Fibroblast of the aortic adventitia (primary cell): ENCODE results near the gene LYRM4. TPM values are rescaled to one million over a fixed set of nuclear protein-coding genes. Genes with fewer than 3 reads are reported as not detected.

Experiments
- DNase-seq: peaks from one replicate; pipeline ENCODE4 v3.0.0-alpha.2; 2010; ENCODE audit warnings: low read depth
- H3K4me3 ChIP-seq: 2 replicates; pipeline ENCODE4 v1.5.1; 2011; ENCODE audit warnings: low read depth, mild to moderate bottlenecking, control low read depth, low read length, moderate library complexity
- total RNA-seq: library from RNA; depleted of rRNA; stranded (reverse); fragments of >200 nt; gene quantifications from 2 replicates; pipeline ENCODE4 v1.2.3, GENCODE V29; 2012; ENCODE audit warnings: low replicate concordance
- TF ChIP-seq, protein P1 (sequence below): IDR thresholded peaks from 2 replicates; pipeline ENCODE4 v1.5.1; 2011; ENCODE audit warnings: mild to moderate bottlenecking, low read length, control low read depth, inconsistent platforms; ENCODE audit not compliant: insufficient read depth

Gene LYRM4
- total RNA-seq, 1 donor: 21.2 TPM

GRCh38 chr6:5174756-5175549 lies 85.8 kb downstream of the LYRM4 start:
- TF ChIP-seq, protein P1, sequence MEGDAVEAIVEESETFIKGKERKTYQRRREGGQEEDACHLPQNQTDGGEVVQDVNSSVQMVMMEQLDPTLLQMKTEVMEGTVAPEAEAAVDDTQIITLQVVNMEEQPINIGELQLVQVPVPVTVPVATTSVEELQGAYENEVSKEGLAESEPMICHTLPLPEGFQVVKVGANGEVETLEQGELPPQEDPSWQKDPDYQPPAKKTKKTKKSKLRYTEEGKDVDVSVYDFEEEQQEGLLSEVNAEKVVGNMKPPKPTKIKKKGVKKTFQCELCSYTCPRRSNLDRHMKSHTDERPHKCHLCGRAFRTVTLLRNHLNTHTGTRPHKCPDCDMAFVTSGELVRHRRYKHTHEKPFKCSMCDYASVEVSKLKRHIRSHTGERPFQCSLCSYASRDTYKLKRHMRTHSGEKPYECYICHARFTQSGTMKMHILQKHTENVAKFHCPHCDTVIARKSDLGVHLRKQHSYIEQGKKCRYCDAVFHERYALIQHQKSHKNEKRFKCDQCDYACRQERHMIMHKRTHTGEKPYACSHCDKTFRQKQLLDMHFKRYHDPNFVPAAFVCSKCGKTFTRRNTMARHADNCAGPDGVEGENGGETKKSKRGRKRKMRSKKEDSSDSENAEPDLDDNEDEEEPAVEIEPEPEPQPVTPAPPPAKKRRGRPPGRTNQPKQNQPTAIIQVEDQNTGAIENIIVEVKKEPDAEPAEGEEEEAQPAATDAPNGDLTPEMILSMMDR: peak; percentile 11
- DNase-seq: no peak
- H3K4me3 ChIP-seq: no peak overlapping the region

GRCh38 chr6:5174244-5174643 lies 86.5 kb downstream of the LYRM4 start:
- no peak for DNase-seq
- TF ChIP-seq, protein P1: no peak
- no peak overlapping the region for H3K4me3 ChIP-seq

- H3K4me3 ChIP-seq: no peak overlapping the region
- no peak for DNase-seq
- TF ChIP-seq, protein P1: no peak
Observed at GRCh38 chr6:5173810-5174209, 86.9 kb downstream of the LYRM4 start.

- DNase-seq: no peak
- H3K4me3 ChIP-seq: no peak overlapping the region
- TF ChIP-seq, protein P1: no peak
Observed at GRCh38 chr6:5172897-5173474, 87.8 kb downstream of the LYRM4 start.

DNA sequence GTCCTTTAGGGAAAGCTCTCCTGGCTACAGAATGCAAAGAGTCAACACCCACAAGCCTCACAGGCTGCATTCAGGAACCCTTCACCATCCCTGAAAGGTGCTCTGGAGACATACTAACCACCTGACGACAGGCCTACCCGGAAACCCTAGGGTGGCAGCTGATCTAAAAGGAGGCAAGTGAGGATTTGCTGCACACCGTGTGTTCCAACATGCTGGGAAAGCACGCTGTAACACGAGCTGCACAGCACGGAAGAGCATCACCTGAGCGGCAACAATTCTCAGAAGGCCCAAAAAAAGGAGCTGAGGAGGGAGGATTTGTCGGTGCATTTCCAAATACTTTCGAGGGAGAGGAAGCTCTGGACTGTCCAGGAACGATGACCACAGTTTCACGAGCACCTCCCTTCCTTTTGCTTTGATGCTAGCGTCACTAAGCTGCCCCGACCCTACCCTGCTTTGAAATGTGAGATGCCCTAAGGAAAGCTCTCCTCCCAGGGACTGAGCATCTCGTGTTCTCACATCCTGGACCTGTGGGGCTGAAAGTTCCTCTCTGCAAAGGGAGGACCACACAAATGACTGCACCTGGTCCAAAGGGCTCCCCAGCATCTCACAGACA lies 88.6 kb downstream of the LYRM4 start:
- no peak overlapping the region for H3K4me3 ChIP-seq
- no peak for DNase-seq
- TF ChIP-seq, protein P1: no peak

GRCh38 chr6:5167501-5167900 lies 93.2 kb downstream of the LYRM4 start:
- no peak for DNase-seq

More at GRCh38 chr6:5167501-5167900, 93.2 kb downstream of the LYRM4 start:
- TF ChIP-seq, protein P1: no peak
- H3K4me3 ChIP-seq: no peak overlapping the region
